Uterus (tissue), 2 donors: ENCODE results near the gene HOATZ.

ENCODE experiments used
- CTCF ChIP-seq, 4 experiments: fragments of 200-600 bp in 2 of 4; fragments of 450-650 bp in 2 of 4; sonication (generic) in 2 of 4; IDR thresholded peaks; one replicate each; pipeline ENCODE4 v1.5.1; 2016 to 2019; ENCODE audit warnings: antibody characterized with exemption in 4 of 4, mild to moderate bottlenecking in 2 of 4, moderate library complexity in 1 of 4
- POLR2A ChIP-seq, 2 donors: fragments of 450-650 bp; IDR thresholded peaks; one replicate each; pipeline ENCODE4 v1.6.1; 2016; ENCODE audit warnings: antibody characterized with exemption in 2 of 2, mild to moderate bottlenecking in 1 of 2, moderate library complexity in 1 of 2

DNA sequence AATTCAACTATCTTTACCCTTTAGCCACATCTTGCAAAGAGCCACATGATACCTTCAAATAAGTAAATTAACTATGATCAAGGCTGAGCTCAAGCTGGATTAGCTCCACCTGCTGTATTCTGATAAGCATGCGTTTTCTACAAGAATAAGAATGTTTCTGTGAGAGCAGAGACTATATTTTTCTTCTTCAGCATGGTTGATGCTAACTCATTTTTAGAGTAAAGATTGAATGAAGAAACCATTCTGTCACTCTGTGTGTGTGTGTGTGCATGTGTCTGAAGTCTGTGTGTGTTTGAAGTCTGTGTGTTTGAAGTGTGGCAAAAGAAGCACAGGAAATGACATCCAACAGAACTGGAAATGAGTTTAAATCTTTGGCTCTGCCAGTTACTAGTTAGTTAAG is 14.0 kb downstream of the HOATZ start:
- TF ChIP-seq CTCF (IDR thresholded peaks at IDR 0.05): no peak
- TF ChIP-seq POLR2A (IDR thresholded peaks at IDR 0.05): no peak
